ENCODE measurements around the gene OR7C1.
"Not testable (repeated sequence)": the region's sequence is repeated elsewhere in the genome, so short reads cannot be mapped to it uniquely, and the experiment has no call there.

The OR7C1 gene

GRCh38 chr19:14814982-14815652 is 19.9 kb downstream of the OR7C1 start:
- Histone ChIP-seq H3K36me3 (ENCODE audit: insufficient read depth, low read length) (no peaks in the 10 kb centered on the region), H3K27me3 (ENCODE audit: insufficient read depth, low read length) (peaks cover 9% of the 10 kb centered on the region), H3K9me3 (ENCODE audit: low read length) (peaks cover 2% of the 10 kb centered on the region), H3K4me3 (ENCODE audit: low read length) (no peak overlapping the region), H2AFZ (ENCODE audit: low read depth, low read length) (no peak overlapping the region), H3K4me1 (ENCODE audit: insufficient read depth, low read length) (no peaks in the 10 kb centered on the region)

GRCh38 chr19:14809272-14810057 is 25.5 kb downstream of the OR7C1 start:
- H2AFZ ChIP-seq (ENCODE audit: low read depth, low read length) = peak overlapping the region; percentile 36
- no peak overlapping the region for H3K4me3 ChIP-seq (ENCODE audit: low read length)
- H3K4me1 ChIP-seq (ENCODE audit: insufficient read depth, low read length) = no peaks in the 10 kb centered on the region
- no peaks in the 10 kb centered on the region for H3K9me3 ChIP-seq (ENCODE audit: low read length)
- H3K27me3 ChIP-seq (ENCODE audit: insufficient read depth, low read length) = peaks cover 20% of the 10 kb centered on the region
- no peaks in the 10 kb centered on the region for H3K36me3 ChIP-seq (ENCODE audit: insufficient read depth, low read length)

- no peak overlapping the region for H2AFZ ChIP-seq (ENCODE audit: low read depth, low read length)
- H3K4me1 ChIP-seq (ENCODE audit: insufficient read depth, low read length) = peaks cover 3% of the 10 kb centered on the region
- no peaks in the 10 kb centered on the region for H3K9me3 ChIP-seq (ENCODE audit: low read length)
- no peak overlapping the region for H3K4me3 ChIP-seq (ENCODE audit: low read length)
- no peaks in the 10 kb centered on the region for H3K36me3 ChIP-seq (ENCODE audit: insufficient read depth, low read length)
- H3K27me3 ChIP-seq (ENCODE audit: insufficient read depth, low read length) = peaks cover 8% of the 10 kb centered on the region
These were observed 30.2 kb downstream of the OR7C1 start for GRCh38 chr19:14804765-14805164.

- peaks cover 3% of the 10 kb centered on the region for H3K27me3 ChIP-seq (ENCODE audit: insufficient read depth, low read length)
- peaks cover 3% of the 10 kb centered on the region for H3K4me1 ChIP-seq (ENCODE audit: insufficient read depth, low read length)
- H3K9me3 ChIP-seq (ENCODE audit: low read length) = no peaks in the 10 kb centered on the region
- no peaks in the 10 kb centered on the region for H3K36me3 ChIP-seq (ENCODE audit: insufficient read depth, low read length)
- no peak overlapping the region for H2AFZ ChIP-seq (ENCODE audit: low read depth, low read length)
- H3K4me3 ChIP-seq (ENCODE audit: low read length) = no peak overlapping the region
These were observed 36.2 kb downstream of the OR7C1 start for GRCh38 chr19:14798760-14799159.

GRCh38 chr19:14796021-14796420 is 39.0 kb downstream of the OR7C1 start:
- no peak overlapping the region for H3K4me3 ChIP-seq (ENCODE audit: low read length)
- H3K9me3 ChIP-seq (ENCODE audit: low read length) = no peaks in the 10 kb centered on the region
- H3K27me3 ChIP-seq (ENCODE audit: insufficient read depth, low read length) = peaks cover 3% of the 10 kb centered on the region
- H3K36me3 ChIP-seq (ENCODE audit: insufficient read depth, low read length) = no peaks in the 10 kb centered on the region
- peaks cover 3% of the 10 kb centered on the region for H3K4me1 ChIP-seq (ENCODE audit: insufficient read depth, low read length)
- H2AFZ ChIP-seq (ENCODE audit: low read depth, low read length) = no peak overlapping the region

- peaks cover 3% of the 10 kb centered on the region for H3K4me1 ChIP-seq (ENCODE audit: insufficient read depth, low read length)
- no peaks in the 10 kb centered on the region for H3K36me3 ChIP-seq (ENCODE audit: insufficient read depth, low read length)
- H3K4me3 ChIP-seq (ENCODE audit: low read length) = no peak overlapping the region
- H2AFZ ChIP-seq (ENCODE audit: low read depth, low read length) = no peak overlapping the region
- H3K27me3 ChIP-seq (ENCODE audit: insufficient read depth, low read length) = peaks cover 3% of the 10 kb centered on the region
- no peaks in the 10 kb centered on the region for H3K9me3 ChIP-seq (ENCODE audit: low read length)
These were observed 39.8 kb downstream of the OR7C1 start for GRCh38 chr19:14795078-14795721.

- not testable (repeated sequence) for H3K27me3 ChIP-seq (ENCODE audit: insufficient read depth, low read length); H2AFZ ChIP-seq (ENCODE audit: low read depth, low read length); H3K4me3 ChIP-seq (ENCODE audit: low read length); H3K36me3 ChIP-seq (ENCODE audit: insufficient read depth, low read length); H3K9me3 ChIP-seq (ENCODE audit: low read length); H3K4me1 ChIP-seq (ENCODE audit: insufficient read depth, low read length)
These were observed 42.7 kb downstream of the OR7C1 start for GRCh38 chr19:14792250-14792649.

- no peaks in the 10 kb centered on the region for H3K9me3 ChIP-seq (ENCODE audit: low read length)
- no peak overlapping the region for H3K4me3 ChIP-seq (ENCODE audit: low read length)
- peaks cover 2% of the 10 kb centered on the region for H3K27me3 ChIP-seq (ENCODE audit: insufficient read depth, low read length)
- H3K36me3 ChIP-seq (ENCODE audit: insufficient read depth, low read length) = no peaks in the 10 kb centered on the region
- no peak overlapping the region for H2AFZ ChIP-seq (ENCODE audit: low read depth, low read length)
- H3K4me1 ChIP-seq (ENCODE audit: insufficient read depth, low read length) = no peaks in the 10 kb centered on the region
These were observed 48.5 kb downstream of the OR7C1 start for GRCh38 chr19:14786421-14786851.

GRCh38 chr19:14785102-14785793 is 49.7 kb downstream of the OR7C1 start:
- not testable (repeated sequence) for H3K9me3 ChIP-seq (ENCODE audit: low read length); H3K27me3 ChIP-seq (ENCODE audit: insufficient read depth, low read length); H3K36me3 ChIP-seq (ENCODE audit: insufficient read depth, low read length); H3K4me3 ChIP-seq (ENCODE audit: low read length); H3K4me1 ChIP-seq (ENCODE audit: insufficient read depth, low read length); H2AFZ ChIP-seq (ENCODE audit: low read depth, low read length)

- not testable (repeated sequence) for H3K4me3 ChIP-seq (ENCODE audit: low read length); H2AFZ ChIP-seq (ENCODE audit: low read depth, low read length); H3K36me3 ChIP-seq (ENCODE audit: insufficient read depth, low read length); H3K9me3 ChIP-seq (ENCODE audit: low read length); H3K4me1 ChIP-seq (ENCODE audit: insufficient read depth, low read length); H3K27me3 ChIP-seq (ENCODE audit: insufficient read depth, low read length)
These were observed 50.3 kb downstream of the OR7C1 start for GRCh38 chr19:14784730-14785101.

GRCh38 chr19:14783410-14783998 is 51.5 kb downstream of the OR7C1 start:
- H3K9me3 ChIP-seq (ENCODE audit: low read length); H3K4me1 ChIP-seq (ENCODE audit: insufficient read depth, low read length); H2AFZ ChIP-seq (ENCODE audit: low read depth, low read length); H3K27me3 ChIP-seq (ENCODE audit: insufficient read depth, low read length); H3K4me3 ChIP-seq (ENCODE audit: low read length); H3K36me3 ChIP-seq (ENCODE audit: insufficient read depth, low read length): not testable (repeated sequence)

GRCh38 chr19:14782626-14783409 is 52.2 kb downstream of the OR7C1 start:
- H2AFZ ChIP-seq (ENCODE audit: low read depth, low read length) = no peak overlapping the region
- H3K9me3 ChIP-seq (ENCODE audit: low read length) = no peaks in the 10 kb centered on the region

More at GRCh38 chr19:14782626-14783409, 52.2 kb downstream of the OR7C1 start:
- Histone ChIP-seq H3K36me3 (ENCODE audit: insufficient read depth, low read length) (no peaks in the 10 kb centered on the region), H3K4me1 (ENCODE audit: insufficient read depth, low read length) (no peaks in the 10 kb centered on the region), H3K4me3 (ENCODE audit: low read length) (no peak overlapping the region), H3K27me3 (ENCODE audit: insufficient read depth, low read length) (peaks cover 4% of the 10 kb centered on the region)

Data from neuron (in vitro differentiated cells).